ENCODE results near the gene PLN. TPM values are rescaled to one million over a fixed set of nuclear protein-coding genes. Genes with fewer than 3 reads are reported as not detected.

PLN gene
- total and polyA plus RNA-seq, 4 donors, result 1.6 to 12.3 (median 6.7) TPM

DNA sequence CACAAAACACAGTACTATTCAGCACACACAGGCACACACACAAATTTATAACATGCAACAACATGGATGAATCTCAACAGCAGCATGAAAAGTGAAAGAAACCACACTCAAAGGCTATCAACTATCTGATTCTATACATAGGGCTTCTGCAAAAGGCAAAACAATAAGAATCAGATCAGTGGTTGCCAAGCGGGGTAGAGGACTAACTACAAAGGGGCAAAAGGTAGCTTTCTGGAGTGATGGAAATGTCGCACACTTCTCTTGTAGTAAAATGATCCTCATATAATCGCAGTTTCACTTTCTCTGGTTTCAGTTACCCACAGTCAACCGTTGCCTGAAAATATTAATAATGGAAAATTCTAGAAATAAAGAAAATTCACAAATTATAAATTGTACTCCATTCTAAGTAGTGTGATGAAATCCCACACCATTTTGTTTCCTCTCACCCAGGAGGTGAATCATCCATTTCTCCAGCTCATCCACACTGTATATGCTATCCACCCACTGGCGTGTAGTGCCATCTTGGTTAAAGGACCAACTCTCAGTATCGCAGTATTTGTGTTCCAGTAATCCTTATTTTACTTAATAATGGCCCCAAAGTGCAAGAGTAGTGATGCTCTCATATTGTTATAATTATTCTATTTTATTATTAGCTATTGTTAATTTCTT lies 12.8 kb upstream of the PLN start:
- DNase-seq (no peak), ATAC-seq (ENCODE audit: insufficient read depth, low FRiP score) (no peak)
- Histone ChIP-seq H3K27ac (ENCODE audit: low read depth in 1 of 2, low read length in 1 of 2) (peak overlapping the region in 1 of 2 donors; percentile 1), H3K4me3 (no peak overlapping the region), H3K9ac (ENCODE audit: insufficient read depth in 1 of 2, low read length in 2 of 2) (no peak overlapping the region), H3K4me1 (ENCODE audit: control insufficient read depth in 5 of 5, insufficient read depth in 5 of 5, low read length in 5 of 5) (peaks cover 0 to 7% (median 5%) of the 10 kb centered on the region in 5 donors), H3K27me3 (ENCODE audit: control insufficient read depth in 3 of 3, insufficient read depth in 3 of 3, low read length in 2 of 3) (no peaks in the 10 kb centered on the region), H3K9me3 (ENCODE audit: control insufficient read depth in 4 of 4, insufficient read depth in 3 of 4, low read length in 3 of 4) (peaks cover 0 to 1% (median 0%) of the 10 kb centered on the region in 4 donors), H3K36me3 (ENCODE audit: control insufficient read depth in 4 of 4, insufficient read depth in 4 of 4, low read length in 4 of 4) (peaks cover 0 to 3% (median 0%) of the 10 kb centered on the region in 4 donors)
- TF ChIP-seq, protein P1, sequence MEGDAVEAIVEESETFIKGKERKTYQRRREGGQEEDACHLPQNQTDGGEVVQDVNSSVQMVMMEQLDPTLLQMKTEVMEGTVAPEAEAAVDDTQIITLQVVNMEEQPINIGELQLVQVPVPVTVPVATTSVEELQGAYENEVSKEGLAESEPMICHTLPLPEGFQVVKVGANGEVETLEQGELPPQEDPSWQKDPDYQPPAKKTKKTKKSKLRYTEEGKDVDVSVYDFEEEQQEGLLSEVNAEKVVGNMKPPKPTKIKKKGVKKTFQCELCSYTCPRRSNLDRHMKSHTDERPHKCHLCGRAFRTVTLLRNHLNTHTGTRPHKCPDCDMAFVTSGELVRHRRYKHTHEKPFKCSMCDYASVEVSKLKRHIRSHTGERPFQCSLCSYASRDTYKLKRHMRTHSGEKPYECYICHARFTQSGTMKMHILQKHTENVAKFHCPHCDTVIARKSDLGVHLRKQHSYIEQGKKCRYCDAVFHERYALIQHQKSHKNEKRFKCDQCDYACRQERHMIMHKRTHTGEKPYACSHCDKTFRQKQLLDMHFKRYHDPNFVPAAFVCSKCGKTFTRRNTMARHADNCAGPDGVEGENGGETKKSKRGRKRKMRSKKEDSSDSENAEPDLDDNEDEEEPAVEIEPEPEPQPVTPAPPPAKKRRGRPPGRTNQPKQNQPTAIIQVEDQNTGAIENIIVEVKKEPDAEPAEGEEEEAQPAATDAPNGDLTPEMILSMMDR (IDR thresholded peaks at IDR 0.05; ENCODE audit: control extremely low read depth, extremely low read depth), result no peak
- WGBS, 2 donors, result 88 to 99% methylated on average over 6 of the region's 6 CpGs

DNA sequence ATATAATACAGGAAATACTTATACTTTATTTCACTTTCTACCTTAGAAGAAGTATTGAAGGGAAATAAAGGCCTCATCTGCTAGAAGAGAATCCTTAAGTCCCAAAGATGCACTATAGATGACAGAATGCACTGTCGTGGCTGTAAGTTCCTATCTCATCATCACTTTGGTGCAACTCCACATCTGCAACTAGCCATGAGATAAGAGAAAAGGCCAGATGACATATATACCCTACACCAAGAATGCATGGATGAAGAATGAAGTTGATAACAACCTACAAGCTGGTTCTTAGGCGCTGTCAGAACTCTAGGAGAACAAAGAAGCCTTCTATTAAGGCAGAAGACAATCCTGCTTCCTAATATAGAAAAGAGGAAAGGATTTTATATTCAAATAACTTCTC lies 11.6 kb upstream of the PLN start:
- ATAC-seq (ENCODE audit: insufficient read depth, low FRiP score) (no peak), DNase-seq (no peak)
- Histone ChIP-seq H3K9ac (ENCODE audit: insufficient read depth in 1 of 2, low read length in 2 of 2) (no peak overlapping the region), H3K9me3 (ENCODE audit: control insufficient read depth in 4 of 4, insufficient read depth in 3 of 4, low read length in 3 of 4) (no peaks in the 10 kb centered on the region), H3K27me3 (ENCODE audit: control insufficient read depth in 3 of 3, insufficient read depth in 3 of 3, low read length in 2 of 3) (no peaks in the 10 kb centered on the region), H3K36me3 (ENCODE audit: control insufficient read depth in 4 of 4, insufficient read depth in 4 of 4, low read length in 4 of 4) (peaks cover 0 to 3% (median 0%) of the 10 kb centered on the region in 4 donors), H3K4me1 (ENCODE audit: control insufficient read depth in 5 of 5, insufficient read depth in 5 of 5, low read length in 5 of 5) (peaks cover 0 to 7% (median 5%) of the 10 kb centered on the region in 5 donors), H3K27ac (ENCODE audit: low read depth in 1 of 2, low read length in 1 of 2) (peak overlapping the region in 1 of 2 donors; percentile 78), H3K4me3 (no peak overlapping the region)
- TF ChIP-seq, protein P1 (IDR thresholded peaks at IDR 0.05; ENCODE audit: control extremely low read depth, extremely low read depth), result no peak
- 90 to 95% methylated on average over 2 of the region's 2 CpGs for WGBS, 2 donors

DNA sequence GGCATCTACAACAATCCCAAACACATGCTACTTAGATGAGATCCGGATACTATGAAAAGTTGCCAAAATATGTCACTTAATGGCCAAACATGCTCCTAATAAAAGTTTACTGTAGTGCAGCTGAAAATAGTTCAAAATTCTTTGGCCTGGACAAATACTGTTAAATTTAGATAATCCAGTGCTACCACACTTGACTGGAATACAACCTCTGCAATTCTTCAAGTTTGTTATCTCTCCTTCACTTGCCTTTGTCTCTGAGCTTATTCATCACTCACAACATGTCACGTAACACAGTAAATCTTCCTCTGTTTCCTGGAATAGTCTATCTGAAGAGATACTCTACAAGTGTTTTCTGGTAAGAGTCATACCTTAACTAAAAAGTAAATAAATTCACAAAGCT lies 10.5 kb upstream of the PLN start:
- TF ChIP-seq, protein P1 (IDR thresholded peaks at IDR 0.05; ENCODE audit: control extremely low read depth, extremely low read depth), result no peak
- H3K9ac ChIP-seq (ENCODE audit: insufficient read depth in 1 of 2, low read length in 2 of 2), result no peak overlapping the region
- no peak overlapping the region for H3K4me3 ChIP-seq
- no peaks in the 10 kb centered on the region for H3K27me3 ChIP-seq (ENCODE audit: control insufficient read depth in 3 of 3, insufficient read depth in 3 of 3, low read length in 2 of 3)
- H3K9me3 ChIP-seq (ENCODE audit: control insufficient read depth in 4 of 4, insufficient read depth in 3 of 4, low read length in 3 of 4), result no peaks in the 10 kb centered on the region
- DNase-seq (peak in 1 of 3 donors; percentile 54), ATAC-seq (ENCODE audit: insufficient read depth, low FRiP score) (no peak)
- WGBS, 2 donors, result 51 to 69% methylated on average over 2 of the region's 2 CpGs
- peaks cover 0 to 7% (median 5%) of the 10 kb centered on the region in 5 donors for H3K4me1 ChIP-seq (ENCODE audit: control insufficient read depth in 5 of 5, insufficient read depth in 5 of 5, low read length in 5 of 5)
- peaks cover 0 to 3% (median 0%) of the 10 kb centered on the region in 4 donors for H3K36me3 ChIP-seq (ENCODE audit: control insufficient read depth in 4 of 4, insufficient read depth in 4 of 4, low read length in 4 of 4)
- peak overlapping the region in 1 of 2 donors; percentile 83 for H3K27ac ChIP-seq (ENCODE audit: low read depth in 1 of 2, low read length in 1 of 2)

Measured in lung (tissue), 12 donors.